Stimulated activated CD8-positive, alpha-beta memory T cell treated with anti-CD3 and anti-CD28 coated beads, Interleukin-12 subunit alpha, Interleukin-12 subunit beta, amount 100 ng/mL, for 4 hours (primary cell): ENCODE data around the gene ATP6V0C.
"Not testable (repeated sequence)": the region's sequence is repeated elsewhere in the genome, so short reads cannot be mapped to it uniquely, and the experiment has no call there.

Source experiments
- DNase-seq: peaks from one replicate; pipeline ENCODE4 v3.0.0-alpha.2; 2020; ENCODE audit warnings: low read depth

Gene ATP6V0C

DNA sequence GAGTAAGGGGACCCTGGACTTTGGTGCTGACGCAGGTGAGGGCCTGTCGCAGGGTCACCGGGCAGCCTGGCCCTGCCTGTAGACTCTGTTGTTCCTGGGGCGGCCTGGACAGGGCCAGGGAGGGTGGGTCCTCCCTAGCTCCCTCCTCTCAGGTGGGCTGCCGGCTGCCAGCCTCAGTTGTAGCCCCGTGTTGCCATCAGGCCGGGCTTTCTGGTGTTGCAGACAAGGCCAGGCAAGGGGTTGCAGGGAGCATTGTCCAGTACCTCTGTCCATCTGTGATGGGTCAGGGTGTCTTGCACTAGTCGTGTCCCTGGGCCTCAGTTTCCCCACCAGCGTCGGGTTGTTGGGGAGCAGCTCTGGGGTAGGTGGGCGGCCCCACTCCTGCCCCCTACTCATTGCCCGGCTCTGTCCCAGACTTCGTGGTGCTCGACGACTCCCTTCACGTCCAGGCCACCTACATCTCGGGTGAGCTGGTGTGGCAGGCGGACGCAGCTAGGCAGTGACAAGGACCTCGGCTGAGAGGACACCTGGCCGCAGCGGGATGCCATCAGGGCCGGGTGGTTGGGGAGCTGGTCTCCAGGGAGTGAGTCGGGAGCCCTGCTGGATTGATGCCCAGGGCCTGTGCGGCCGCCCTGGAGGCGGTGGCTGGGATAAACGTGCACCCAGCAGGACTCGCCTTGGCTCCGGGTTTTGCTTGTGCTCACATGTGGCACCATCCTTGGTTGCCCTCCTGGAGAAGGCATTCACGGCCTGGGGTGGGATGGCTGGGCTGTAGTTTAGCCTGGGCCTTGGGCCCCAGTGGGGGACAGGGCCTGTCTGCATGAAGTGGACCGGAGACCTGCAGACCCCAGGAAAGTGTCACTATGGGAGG, 15.5 kb downstream of the ATP6V0C start:
- DNase-seq, result no peak

DNA sequence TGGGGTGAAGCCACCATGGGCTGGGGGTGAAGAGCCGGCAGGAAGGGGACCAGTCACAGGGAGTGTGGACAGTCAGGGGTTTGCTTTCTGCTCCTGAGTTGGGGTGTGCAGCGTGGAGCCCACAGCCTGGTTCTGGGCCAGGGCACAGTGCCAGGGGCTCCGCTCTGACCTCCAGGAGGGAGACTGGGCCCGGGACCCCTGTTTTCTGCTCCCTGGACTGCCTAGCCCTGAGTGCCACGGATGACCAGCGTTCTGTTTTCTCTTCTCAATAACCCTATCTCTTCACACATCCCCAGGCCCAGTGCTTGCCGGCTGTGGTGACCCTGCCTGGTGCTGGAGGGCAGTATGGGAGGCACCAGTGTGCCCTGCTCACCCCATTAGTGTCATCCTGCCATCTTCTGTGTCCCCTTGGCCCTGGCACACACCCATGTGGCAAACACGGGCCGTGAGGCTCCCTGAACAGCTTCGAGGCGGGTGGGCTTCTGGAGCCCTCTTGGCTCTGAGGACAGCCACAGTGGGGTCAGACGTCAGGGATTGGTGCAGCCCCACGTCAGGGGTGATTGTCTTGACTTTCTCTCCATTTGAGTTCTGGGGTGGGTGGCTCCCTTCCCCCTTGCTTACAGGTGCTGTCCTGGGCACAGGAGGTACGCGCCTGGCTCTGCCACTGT, 16.3 kb downstream of the ATP6V0C start:
- no peak for DNase-seq

DNA sequence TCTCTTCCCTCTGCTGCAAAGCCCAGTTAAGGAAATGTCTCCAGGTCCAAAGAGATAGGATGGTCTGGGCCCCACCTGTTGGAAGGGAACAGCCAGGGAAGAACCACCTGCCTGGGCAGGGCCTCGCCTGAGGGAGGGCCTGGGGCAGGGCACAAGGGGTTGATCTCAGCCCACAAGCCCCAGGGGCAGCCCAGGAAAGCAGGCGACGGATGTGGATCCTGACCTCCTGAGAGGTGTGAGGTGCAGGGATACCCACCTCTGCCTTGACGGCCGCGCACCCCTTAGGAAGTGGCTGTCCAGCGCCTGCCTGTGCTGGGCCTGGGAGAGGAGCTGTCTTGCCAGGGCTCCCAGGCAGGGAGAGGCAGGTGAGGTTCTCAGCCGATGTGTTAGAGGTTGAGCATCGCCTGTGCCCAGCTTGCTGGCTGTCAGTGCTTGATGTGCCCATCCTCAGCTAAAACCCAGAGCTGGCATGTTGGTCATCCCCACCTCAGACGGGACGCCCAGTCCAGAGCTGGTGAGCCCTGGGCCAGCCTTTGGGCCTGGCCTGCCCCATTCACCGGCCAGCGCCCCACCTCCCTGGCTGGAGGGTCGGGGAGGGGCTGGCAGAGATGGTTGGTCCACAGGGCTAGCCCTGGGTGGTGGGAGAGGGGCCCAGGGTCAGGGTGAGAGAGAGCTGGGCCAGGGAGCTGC, 17.0 kb downstream of the ATP6V0C start:
- no peak for DNase-seq

DNA sequence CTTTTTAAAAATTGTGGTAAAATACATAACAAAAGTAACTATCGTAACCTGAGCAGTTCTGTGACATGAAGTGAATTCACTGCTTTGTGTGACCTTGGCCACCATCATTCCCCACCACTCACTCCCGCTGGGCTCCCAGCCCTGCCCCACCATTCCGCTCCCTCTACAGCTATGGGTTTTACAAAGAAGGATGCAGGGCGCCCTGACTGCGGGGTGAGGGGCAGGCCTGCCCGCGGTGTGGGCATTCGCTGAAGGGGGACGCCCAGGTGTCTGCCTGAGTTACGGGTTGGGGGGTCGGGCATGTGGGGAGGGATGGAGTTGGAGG, 17.6 kb downstream of the ATP6V0C start, which contains the start of gene CEMP1:
TSS of gene CEMP1 (minus strand) at position 38 of the 325 bp plus-strand sequence. CDS start 335 bp downstream, outside the sequence.
- no peak for DNase-seq

DNA sequence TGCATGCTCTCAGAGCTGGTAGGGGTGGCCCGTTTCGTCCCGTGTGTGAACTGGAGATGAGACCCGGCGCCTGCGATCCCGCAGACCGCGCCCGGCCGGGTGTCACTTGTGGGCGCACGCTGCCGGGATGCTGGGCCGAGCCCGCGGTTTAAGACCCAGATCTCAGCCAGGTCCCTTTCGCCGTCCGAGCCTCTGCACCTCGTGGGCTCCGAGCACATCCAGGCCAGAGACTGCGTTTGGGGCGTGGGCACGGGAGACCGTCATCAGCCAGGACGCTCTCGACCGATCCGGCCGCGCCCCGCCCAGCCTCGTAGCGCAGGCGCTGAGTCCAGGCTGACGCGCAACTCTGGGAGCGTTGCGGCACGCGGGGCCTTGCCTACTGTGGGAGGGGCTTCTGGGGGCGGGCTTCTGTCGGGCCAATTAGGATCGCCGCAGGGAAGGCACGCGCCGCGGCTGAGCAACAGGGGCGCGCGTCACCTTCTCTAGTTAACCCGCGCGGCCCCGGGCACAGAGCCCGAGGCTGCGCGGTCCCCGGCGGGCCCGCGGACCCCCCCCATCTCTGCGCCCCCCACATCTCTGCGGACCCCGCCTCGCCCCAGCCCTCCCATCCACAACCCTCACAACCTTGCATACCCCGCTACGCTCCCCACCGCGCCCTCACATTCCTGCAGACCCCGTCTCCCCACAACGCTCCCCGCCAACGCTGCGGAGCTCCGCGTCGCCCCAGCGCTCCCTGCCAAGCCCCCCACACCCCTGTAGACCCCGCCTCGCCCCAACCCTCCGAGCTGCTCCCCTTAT, 18.1 kb downstream of the ATP6V0C start:
- peak; percentile 96 for DNase-seq

DNA sequence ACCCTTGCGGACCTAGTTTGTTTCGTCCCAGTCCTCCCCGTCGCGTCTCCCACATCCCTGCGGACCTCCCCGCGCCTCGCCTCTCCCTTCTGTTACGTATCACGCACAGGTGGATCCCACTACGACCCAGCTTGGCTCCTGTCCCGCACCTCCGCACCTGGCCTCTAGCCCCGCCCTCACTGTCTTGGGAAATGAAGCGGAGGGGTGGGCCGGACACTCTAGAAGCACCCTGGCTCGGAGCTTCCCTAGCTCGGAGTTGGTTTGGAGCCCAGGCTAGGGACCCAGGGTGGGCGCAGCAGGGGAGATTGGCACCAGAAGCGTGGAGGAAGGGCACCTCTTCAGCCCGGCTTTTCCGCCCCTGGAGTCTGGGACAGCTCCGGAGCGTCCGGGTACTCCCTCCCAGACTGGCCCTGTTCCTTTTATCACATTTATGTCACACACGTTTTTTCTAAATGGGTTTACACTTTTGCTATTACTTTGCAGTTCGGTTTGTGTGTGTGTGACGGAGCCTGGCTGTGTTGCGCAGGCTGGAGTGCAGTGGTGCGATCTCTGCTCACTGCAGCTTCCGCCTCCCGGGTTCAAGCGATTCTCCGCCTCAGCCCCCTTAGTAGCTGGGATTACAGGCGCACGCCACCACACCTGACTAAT, 18.9 kb downstream of the ATP6V0C start:
- DNase-seq, result no peak

DNA sequence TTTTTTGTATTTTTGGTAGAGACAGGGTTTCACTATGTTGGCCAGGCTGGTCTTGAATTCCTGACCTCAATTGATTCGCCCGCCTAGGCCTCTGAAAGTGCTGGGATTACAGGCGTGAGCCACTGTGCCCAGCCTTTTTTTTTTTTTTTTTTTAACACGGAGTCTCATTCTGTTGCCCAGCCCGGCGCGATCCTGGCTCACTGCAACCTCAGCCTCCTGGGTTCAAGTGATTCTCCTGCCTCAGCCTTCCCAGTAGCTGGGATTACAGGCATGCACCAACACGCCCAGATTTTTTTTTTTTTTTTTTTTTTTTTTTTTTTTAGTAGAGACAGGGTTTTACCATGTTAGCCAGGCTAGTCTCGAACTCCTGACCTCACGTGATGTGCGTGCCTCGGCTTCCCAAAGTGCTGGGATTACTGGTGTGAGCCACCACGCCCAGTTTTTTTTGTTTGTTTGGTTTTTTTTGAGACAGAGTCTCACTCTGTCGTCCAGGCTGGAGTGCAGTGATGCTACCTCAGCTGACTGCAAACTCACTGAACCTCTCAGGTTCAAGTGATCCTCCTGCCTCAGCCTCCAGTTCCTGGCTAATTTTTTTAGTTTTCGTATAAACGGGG, 19.5 kb downstream of the ATP6V0C start:
- DNase-seq, result not testable (repeated sequence)

DNA sequence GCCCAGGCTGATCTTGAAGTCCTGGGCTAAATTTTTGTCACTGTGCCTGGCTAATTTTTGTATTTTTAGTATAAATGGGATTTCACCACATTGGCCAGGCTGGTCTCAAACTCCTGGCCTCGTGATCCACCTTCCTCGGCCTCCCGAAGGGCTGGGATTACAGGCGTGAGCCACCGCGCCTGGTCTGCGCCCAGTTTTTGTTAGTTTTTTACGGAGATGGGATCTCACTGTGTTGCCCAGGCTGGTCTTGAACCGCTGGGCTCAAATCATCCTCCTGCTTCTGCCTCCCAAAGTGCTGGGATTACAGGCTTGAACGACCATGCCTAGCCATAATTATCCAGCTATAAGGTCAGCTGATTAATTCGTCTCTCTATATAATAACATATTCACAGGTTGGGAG, 20.2 kb downstream of the ATP6V0C start:
- no peak for DNase-seq

DNA sequence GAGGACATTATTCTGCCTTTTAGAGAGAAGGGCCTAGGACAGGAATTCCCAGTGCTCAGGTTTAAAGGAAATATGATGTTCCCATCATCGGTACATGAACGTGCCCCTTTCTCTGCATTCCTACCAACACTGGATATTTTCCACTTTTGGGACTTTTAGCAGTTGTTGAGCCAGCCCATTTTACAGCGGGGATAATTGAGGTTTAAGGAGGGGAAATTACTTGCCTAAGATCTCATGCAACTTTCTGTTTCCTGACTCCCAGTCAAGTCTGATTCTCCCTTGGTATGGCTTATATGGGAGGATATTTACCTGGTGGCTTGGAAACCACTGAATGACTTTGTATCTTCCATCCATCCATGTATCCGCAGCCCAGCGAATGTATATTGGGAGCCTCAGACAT, 20.6 kb downstream of the ATP6V0C start:
- DNase-seq, result not testable (repeated sequence)

DNA sequence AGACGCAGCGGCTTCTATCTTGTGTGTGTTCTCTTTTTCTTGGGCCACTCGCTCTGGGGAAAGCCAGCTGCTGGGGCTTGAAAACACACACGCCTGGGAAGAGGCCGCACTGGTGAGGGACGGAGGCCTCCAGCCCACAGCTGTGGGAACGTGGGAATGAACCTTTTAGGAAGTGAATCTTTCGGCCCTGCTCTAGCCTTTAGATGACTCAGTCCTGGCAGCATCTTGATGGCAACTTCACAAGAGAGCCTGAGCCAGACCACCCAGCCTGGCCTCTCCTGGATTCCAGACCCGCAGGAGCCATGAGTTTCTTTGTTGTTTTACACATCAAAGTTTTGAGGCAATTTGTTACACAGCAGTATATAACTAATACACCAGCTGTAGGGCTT, 21.9 kb downstream of the ATP6V0C start:
- no peak for DNase-seq

DNA sequence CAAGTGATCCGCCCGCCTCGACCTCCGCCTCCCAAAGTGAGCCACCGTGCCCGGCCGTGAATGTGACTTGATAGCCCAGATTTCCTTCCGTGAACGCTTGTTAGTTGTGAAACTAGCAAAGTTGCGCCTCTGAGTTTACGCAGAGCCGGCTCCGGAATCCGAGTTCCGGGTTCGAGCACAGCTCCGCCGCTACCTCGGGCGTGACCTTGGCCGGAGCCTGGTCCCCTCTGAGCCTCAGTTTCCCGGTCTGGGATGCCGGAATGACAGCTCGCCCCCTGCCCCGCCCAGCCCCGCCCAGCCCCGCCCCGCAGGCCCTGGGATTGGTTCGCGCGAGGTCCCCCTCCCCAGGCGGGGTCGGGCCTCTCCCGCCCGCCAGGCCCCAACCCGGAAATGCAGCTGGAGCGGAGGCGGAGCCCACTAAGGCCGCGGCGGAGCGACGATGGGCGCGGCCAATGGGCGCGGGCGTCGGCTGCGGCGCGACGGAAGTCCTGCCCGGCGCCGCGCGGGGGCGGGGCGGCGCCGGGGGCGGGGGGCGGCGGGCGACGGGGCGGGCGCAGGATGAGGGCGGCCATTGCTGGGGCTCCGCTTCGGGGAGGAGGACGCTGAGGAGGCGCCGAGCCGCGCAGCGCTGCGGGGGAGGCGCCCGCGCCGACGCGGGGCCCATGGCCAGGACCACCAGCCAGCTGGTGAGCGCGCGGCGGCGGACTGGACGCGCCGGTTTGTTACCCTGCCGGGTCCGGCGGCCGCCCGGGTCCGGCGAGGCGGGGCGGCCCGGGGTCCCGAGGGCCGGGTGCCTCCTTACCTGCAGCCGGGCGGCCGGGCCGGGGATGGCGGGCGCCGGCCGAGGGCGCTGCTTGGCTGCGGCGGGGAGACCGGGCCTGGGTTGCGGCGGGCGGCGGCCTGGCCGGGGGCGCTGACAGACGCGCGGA, 24.0 kb downstream of the ATP6V0C start, which contains the start of gene PDPK1:
TSS of gene PDPK1 (plus strand) at position 571 of the 929 bp plus-strand sequence. CDS start at position 663, 92 bp downstream.
- peak; percentile 93 for DNase-seq

DNA sequence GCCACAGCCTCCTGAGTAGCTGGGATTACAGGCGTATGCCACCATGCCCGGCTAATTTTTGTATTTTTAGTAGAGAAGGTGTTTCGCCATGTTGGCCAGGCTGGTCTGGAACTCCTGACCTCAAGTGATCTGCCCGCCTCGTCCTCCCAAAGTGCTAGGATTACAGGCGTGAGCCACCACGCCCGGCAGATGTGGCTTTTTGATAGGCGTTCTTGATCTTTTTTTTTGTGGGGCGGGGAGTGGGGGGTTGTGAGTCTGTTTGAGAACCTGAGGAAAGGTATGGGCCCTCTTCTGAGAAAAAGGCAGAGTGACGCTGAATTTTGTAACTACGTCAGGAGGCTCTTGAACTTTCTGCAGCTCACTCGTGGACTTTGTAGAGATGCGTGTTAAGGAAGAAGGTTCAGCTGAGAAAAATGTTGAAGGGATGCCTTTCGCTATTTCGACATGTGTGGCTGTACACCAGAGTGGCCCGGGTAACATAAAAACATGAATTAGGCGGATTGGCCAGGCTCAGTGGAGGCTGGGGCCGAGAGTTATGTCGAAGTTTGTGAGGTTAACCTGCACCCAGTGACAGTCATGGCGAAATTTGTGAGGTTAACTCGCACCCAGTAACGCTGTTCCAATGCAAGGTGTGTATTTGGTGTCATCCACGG, 25.6 kb downstream of the ATP6V0C start:
- not testable (repeated sequence) for DNase-seq

DNA sequence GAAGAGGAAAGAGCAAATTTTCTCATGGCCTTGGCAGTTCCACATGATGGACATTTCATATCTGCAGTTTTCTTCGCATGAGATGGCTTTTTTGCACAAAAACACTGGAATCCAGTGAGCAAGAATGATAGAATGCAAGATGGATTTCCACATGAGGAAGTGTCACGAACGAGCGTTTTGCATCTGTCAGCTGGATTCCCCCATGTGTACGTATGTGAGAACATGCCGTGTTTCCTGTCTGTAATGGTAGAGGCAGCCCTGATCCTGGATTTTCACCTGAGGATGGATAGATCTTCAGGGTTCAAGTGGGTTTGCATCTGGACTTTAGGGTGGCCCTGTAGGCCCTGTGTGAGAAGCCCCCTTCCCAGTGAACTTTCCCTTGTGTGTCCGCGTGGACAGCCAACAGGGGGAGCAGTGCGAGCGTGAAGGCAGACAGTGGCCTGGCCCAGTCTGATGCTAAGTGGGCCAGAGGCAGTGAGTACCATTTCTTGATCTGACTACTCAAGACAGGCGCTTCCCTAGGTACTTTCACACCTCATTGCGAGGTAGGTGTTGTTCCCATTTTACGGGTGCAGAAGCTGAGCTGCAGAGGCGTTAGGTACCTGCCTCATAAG, 26.2 kb downstream of the ATP6V0C start:
- not testable (repeated sequence) for DNase-seq

DNA sequence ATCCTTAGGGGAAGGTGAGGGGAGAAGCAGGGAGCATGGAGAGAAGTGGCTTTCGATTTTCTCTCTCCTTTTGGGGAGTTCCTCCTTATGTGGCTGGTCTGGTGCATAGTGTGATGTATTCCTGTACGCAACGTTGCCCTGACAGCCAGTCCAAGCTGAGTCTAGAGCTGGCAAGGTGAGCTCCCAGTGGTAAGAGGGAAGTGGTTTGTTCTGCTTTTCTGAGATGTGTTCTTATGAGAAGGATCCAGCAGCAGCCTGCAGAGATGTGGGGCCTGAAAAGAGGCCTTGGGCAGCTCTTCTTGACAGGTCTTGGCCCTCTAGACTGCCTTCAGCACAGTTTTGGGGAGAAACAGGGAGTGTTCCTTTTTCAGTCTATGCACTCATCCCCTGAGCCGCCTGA, 27.2 kb downstream of the ATP6V0C start:
- not testable (repeated sequence) for DNase-seq

DNA sequence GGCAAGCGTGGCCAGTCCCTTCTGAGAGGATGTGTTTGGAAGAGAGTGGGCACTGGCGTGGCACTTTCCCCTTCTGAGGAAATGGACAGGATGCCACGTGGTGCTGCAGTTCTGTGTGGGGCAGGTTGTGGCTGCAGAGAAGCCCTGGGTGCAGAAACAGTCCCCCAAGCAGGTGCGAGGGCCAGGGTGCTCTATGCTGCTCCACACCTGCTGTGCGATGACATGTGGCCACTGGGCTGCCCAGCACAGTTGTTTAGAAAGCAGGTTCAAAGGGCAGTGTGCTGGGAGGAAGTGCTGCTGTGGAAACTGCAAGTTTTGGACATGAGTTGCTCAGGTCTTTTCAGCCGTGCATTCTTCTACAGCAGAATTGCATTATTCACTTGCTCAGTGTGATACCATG, 27.7 kb downstream of the ATP6V0C start:
- DNase-seq, result not testable (repeated sequence)

DNA sequence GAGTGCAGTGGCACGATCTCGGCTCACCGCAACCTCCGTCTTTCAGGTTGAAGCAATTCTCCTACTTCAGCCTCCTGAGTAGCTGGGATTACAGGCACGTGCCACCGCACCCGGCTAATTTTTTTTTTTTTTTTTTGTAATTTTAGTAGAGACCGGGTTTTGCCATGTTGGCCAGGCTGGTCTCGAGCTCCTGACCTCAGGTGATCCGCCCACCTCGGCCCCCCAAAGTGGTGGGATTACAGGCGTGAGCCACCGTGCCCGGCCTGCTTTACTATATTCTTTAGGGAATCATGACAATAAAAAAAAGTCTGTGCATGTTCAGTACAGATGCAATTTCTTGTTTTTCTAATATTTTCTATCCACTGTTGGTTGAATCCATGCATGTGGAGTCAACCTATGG, 30.0 kb downstream of the ATP6V0C start:
- not testable (repeated sequence) for DNase-seq

DNA sequence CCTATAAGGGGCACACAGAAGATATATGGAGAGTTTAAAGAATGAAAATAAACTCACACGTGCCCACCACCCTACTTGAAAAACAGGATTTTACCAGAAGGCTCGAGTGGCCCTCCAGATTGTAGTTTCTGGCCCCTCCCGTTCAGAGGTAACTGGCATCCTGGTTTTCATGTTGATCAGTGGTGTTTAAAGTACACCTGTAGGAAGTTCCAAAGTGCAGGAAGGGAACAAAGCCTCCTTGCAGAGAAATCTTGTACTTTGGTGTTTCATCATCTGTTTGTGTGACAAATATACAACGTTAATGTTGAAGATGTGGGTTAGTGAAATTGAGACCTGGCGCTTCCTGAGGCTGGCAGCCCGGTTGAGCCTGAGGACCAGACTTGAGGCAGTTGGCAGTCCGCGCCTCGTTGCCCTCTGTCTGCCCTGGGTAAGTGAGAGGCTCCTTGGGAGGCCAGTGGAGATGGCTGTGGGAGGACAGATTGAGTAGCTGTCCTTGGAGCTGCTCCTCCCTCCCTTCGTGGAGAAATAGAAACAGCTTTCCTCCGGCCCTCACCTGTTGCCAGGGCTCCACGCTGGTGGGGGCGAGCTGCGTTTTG, 36.6 kb downstream of the ATP6V0C start:
- DNase-seq, result not testable (repeated sequence)

DNA sequence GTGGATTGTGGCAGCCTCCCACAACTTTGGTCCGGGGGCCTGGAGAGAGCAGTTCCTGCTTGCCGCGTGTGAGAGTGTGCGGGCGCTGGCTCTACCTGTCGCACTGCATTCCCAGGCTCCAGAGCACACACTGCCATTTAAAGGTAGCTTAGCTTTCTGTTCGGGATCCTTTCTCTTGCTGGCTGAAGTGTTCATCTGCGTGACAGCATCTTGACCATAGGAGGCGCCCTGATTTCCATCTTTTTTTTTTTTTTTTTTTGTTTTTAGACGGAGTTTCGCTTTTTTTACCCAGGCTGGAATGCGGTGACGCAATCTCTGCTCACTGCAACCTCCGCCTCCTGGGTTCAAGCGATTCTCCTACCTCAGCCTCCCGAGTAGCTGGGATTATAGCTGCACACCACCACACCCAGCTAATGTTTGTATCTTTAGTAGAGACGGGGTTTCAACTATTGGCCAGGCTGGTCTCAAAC, 37.7 kb downstream of the ATP6V0C start:
- not testable (repeated sequence) for DNase-seq
